ENCODE data around the gene CTXND2.

The CTXND2 gene

DNA sequence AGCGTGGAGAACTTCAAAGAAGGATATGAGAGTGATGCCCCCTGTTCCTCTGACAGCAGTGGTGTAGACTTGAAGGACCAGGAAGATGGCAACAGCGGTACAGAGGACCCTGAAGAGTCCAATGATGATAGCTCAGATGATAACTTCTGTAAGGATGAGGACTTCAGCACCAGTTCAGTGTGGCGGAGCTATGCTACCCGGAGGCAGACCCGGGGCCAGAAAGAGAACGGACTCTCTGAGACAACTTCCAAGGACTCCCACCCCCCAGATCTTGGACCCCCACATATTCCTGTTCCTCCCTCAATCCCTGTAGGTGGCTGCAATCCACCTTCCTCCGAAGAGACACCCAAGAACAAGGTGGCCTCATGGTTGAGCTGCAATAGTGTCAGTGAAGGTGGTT, 73.7 kb downstream of the CTXND2 start:
- DNase-seq (ENCODE audit: low read depth, low spot score): no peak

DNA sequence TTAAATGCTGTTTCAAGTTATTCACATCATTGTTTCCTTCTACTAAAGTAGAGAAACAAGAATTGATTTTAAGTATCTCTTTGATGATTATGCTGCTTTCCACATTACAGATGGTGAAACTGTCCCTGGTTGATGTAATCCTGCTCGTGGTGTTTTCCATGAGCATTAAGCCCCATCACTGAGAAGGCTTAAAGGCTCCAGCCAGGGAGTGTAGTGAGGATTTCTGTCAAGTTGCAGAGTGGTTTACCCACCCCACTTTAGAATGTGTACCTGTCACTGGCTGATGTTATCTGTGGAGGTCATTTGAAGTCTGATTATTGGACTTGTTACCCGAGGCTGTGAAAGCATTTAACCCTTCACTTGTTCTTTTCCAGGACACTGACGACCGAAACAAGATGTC, 74.8 kb downstream of the CTXND2 start:
- DNase-seq (ENCODE audit: low read depth, low spot score): no peak

Measured in iPS DF 19.7 (cell line).